GM08714 (cell line): ENCODE results near the gene PLOD3.

Source experiments
- H3K4me3 ChIP-seq: fragments of 200-500 bp; sonication (Bioruptor generic); 2 replicates; pipeline ENCODE4 v1.5.1; 2014; ENCODE audit warnings: mild to moderate bottlenecking, low read length, inconsistent platforms
- ZNF274 ChIP-seq: IDR thresholded peaks from 2 replicates; pipeline ENCODE4 v1.6.1; 2012; ENCODE audit warnings: mild to moderate bottlenecking, low read depth, low read length

Gene PLOD3

GRCh38 chr7:101171442-101171837 is 45.9 kb downstream of the PLOD3 start:
- no peak for TF ChIP-seq ZNF274
- H3K4me3 ChIP-seq, result no peak overlapping the region

- no peak overlapping the region for H3K4me3 ChIP-seq
- TF ChIP-seq ZNF274, result no peak
Measured at GRCh38 chr7:101170617-101171441, 46.6 kb downstream of the PLOD3 start.

- no peak for TF ChIP-seq ZNF274
Measured at GRCh38 chr7:101169838-101170551, 47.4 kb downstream of the PLOD3 start.

GRCh38 chr7:101169110-101169837 is 48.1 kb downstream of the PLOD3 start:
- no peak for TF ChIP-seq ZNF274
- H3K4me3 ChIP-seq, result no peak overlapping the region

More at GRCh38 chr7:101169838-101170551, 47.4 kb downstream of the PLOD3 start:
- H3K4me3 ChIP-seq, result no peak overlapping the region

- H3K4me3 ChIP-seq, result no peak overlapping the region
- TF ChIP-seq ZNF274, result no peak
Measured at GRCh38 chr7:101168412-101169049, 48.9 kb downstream of the PLOD3 start.

GRCh38 chr7:101167645-101168411 is 49.6 kb downstream of the PLOD3 start:
- no peak overlapping the region for H3K4me3 ChIP-seq
- TF ChIP-seq ZNF274, result no peak

- TF ChIP-seq ZNF274, result no peak
- H3K4me3 ChIP-seq, result no peak overlapping the region
Measured at GRCh38 chr7:101166909-101167644, 50.3 kb downstream of the PLOD3 start.

- no peak for TF ChIP-seq ZNF274
- H3K4me3 ChIP-seq, result no peak overlapping the region
Measured at GRCh38 chr7:101166648-101166908, 50.8 kb downstream of the PLOD3 start.

GRCh38 chr7:101165958-101166647 is 51.3 kb downstream of the PLOD3 start:
- no peak overlapping the region; the same call in 1 of the 2 replicates for H3K4me3 ChIP-seq
- TF ChIP-seq ZNF274, result no peak

- no peak for TF ChIP-seq ZNF274
- H3K4me3 ChIP-seq, result no peak within 1 kb of the TSS; the same call in 1 of the 2 replicates
Measured at GRCh38 chr7:101165075-101165957, 52.1 kb downstream of the PLOD3 start, which contains the start of gene VGF. Gene VGF, minus strand, starts transcription at chr7:101165569. Its CDS starts 726 bp downstream, at chr7:101164843.

- no peak for TF ChIP-seq ZNF274
- H3K4me3 ChIP-seq, result peak overlapping the region; percentile 19; the same call in 1 of the 2 replicates
Measured at GRCh38 chr7:101164071-101164840, 53.1 kb downstream of the PLOD3 start.
